Osteoblast (primary cell): Measurements from ENCODE around the gene CACTIN. TPM values are rescaled to one million over a fixed set of nuclear protein-coding genes. Genes with fewer than 3 reads are reported as not detected.

Experiments used
- DNase-seq: peaks from one replicate; pipeline ENCODE4 v3.0.0; 2011; ENCODE audit warnings: low spot score, mixed read lengths; ENCODE audit not compliant: insufficient read length; ENCODE audit errors: missing footprints
- H2AFZ ChIP-seq: 2 replicates; pipeline ENCODE4 v1.6.0; 2011; ENCODE audit warnings: mild to moderate bottlenecking, low read length
- H3K27ac ChIP-seq: 2 replicates; pipeline ENCODE4 v1.5.1; 2011; ENCODE audit warnings: mild to moderate bottlenecking, low read depth, low read length, moderate library complexity
- H3K27me3 ChIP-seq: 2 replicates; pipeline ENCODE4 v1.6.0; 2012; ENCODE audit warnings: mild to moderate bottlenecking, control low read depth, inconsistent platforms, low read length, moderate library complexity; ENCODE audit not compliant: insufficient read depth
- H3K36me3 ChIP-seq: 2 replicates; pipeline ENCODE4 v1.5.1; 2011; ENCODE audit warnings: mild to moderate bottlenecking, low read length, control low read depth, moderate library complexity; ENCODE audit not compliant: insufficient read depth
- H3K4me1 ChIP-seq: 2 replicates; pipeline ENCODE4 v1.5.1; 2011; ENCODE audit warnings: mild to moderate bottlenecking, low read length, control low read depth, moderate library complexity; ENCODE audit not compliant: insufficient read depth
- H3K4me2 ChIP-seq: 2 replicates; pipeline ENCODE4 v1.6.0; 2011; ENCODE audit warnings: mild to moderate bottlenecking, low read length; ENCODE audit not compliant: insufficient read depth
- H3K4me3 ChIP-seq: fragments of 200-600 bp; sonication (generic); 3 replicates; pipeline ENCODE4 v1.5.1; 2012; ENCODE audit warnings: mild to moderate bottlenecking, low read length, inconsistent platforms; ENCODE audit not compliant: insufficient read depth
- H3K79me2 ChIP-seq: 2 replicates; pipeline ENCODE4 v1.6.0; 2012; ENCODE audit warnings: mild to moderate bottlenecking, low read length, control low read depth, inconsistent platforms; ENCODE audit not compliant: insufficient read depth
- H3K9me3 ChIP-seq: 2 replicates; pipeline ENCODE4 v1.5.1; 2011; ENCODE audit warnings: low read depth, low read length, control low read depth
- H4K20me1 ChIP-seq: 2 replicates; pipeline ENCODE4 v1.6.0; 2012; ENCODE audit warnings: mild to moderate bottlenecking, low read length, control low read depth; ENCODE audit not compliant: insufficient read depth
- CTCF ChIP-seq: IDR thresholded peaks from 2 replicates; pipeline ENCODE4 v1.5.1; 2011; ENCODE audit warnings: mild to moderate bottlenecking, low read depth, low read length, moderate library complexity; ENCODE audit errors: extremely low read depth
- total RNA-seq: library from RNA; depleted of rRNA; stranded (reverse); fragments of >200 nt; gene quantifications from 2 replicates; pipeline ENCODE4 v1.2.3, GENCODE V29; 2012

The CACTIN gene
- total RNA-seq, 1 donor, result 19.9 TPM

GRCh38 chr19:3642987-3643673 is 16.5 kb upstream of the CACTIN start:
- no peak for TF ChIP-seq CTCF
- H3K4me3 ChIP-seq, result no peak overlapping the region
- DNase-seq, result no peak

GRCh38 chr19:3642296-3642695 is 15.7 kb upstream of the CACTIN start:
- Histone ChIP-seq H3K9me3 (no peaks in the 10 kb centered on the region), H3K36me3 (peaks cover 16% of the 10 kb centered on the region), H4K20me1 (no peaks in the 10 kb centered on the region), H3K27ac (no peak overlapping the region), H3K4me1 (no peaks in the 10 kb centered on the region), H3K79me2 (no peaks in the 10 kb centered on the region), H3K27me3 (no peaks in the 10 kb centered on the region), H3K4me2 (no peak overlapping the region), H2AFZ (no peak overlapping the region), H3K4me3 (no peak overlapping the region)
- TF ChIP-seq CTCF, result no peak
- no peak for DNase-seq

More at GRCh38 chr19:3642987-3643673, 16.5 kb upstream of the CACTIN start:
- no peaks in the 10 kb centered on the region for H3K4me1 ChIP-seq
- no peak overlapping the region for H3K27ac ChIP-seq
- H3K27me3 ChIP-seq, result no peaks in the 10 kb centered on the region
- no peaks in the 10 kb centered on the region for H3K9me3 ChIP-seq
- no peak overlapping the region for H2AFZ ChIP-seq
- peaks cover 16% of the 10 kb centered on the region for H3K36me3 ChIP-seq
- no peak overlapping the region for H3K4me2 ChIP-seq
- no peaks in the 10 kb centered on the region for H3K79me2 ChIP-seq
- no peaks in the 10 kb centered on the region for H4K20me1 ChIP-seq

- H4K20me1 ChIP-seq, result no peaks in the 10 kb centered on the region
- no peak overlapping the region for H3K4me2 ChIP-seq
- no peaks in the 10 kb centered on the region for H3K79me2 ChIP-seq
- no peak for DNase-seq
- no peak for TF ChIP-seq CTCF
- H3K27ac ChIP-seq, result no peak overlapping the region
- no peak overlapping the region for H2AFZ ChIP-seq
- no peak overlapping the region for H3K4me3 ChIP-seq
- H3K9me3 ChIP-seq, result no peaks in the 10 kb centered on the region
- peaks cover 16% of the 10 kb centered on the region for H3K36me3 ChIP-seq
- H3K27me3 ChIP-seq, result no peaks in the 10 kb centered on the region
- H3K4me1 ChIP-seq, result no peaks in the 10 kb centered on the region
Measured at GRCh38 chr19:3641515-3642269, 15.1 kb upstream of the CACTIN start.

GRCh38 chr19:3639479-3639878 is 12.9 kb upstream of the CACTIN start:
- Histone ChIP-seq H3K4me2 (no peak overlapping the region), H3K27me3 (no peaks in the 10 kb centered on the region), H3K9me3 (no peaks in the 10 kb centered on the region), H3K4me1 (no peaks in the 10 kb centered on the region), H3K27ac (no peak overlapping the region), H3K79me2 (no peaks in the 10 kb centered on the region), H3K4me3 (no peak overlapping the region), H2AFZ (no peak overlapping the region), H3K36me3 (peaks cover 10% of the 10 kb centered on the region), H4K20me1 (no peaks in the 10 kb centered on the region)
- DNase-seq, result no peak
- TF ChIP-seq CTCF, result no peak
